Osteoblast (primary cell): ENCODE data around the gene ABCA12. TPM values are rescaled to one million over a fixed set of nuclear protein-coding genes. Genes with fewer than 3 reads are reported as not detected.

Source experiments
- DNase-seq: peaks from one replicate; pipeline ENCODE4 v3.0.0; 2011; ENCODE audit warnings: low spot score, mixed read lengths; ENCODE audit not compliant: insufficient read length; ENCODE audit errors: missing footprints
- H2AFZ ChIP-seq: 2 replicates; pipeline ENCODE4 v1.6.0; 2011; ENCODE audit warnings: mild to moderate bottlenecking, low read length
- H3K27ac ChIP-seq: 2 replicates; pipeline ENCODE4 v1.5.1; 2011; ENCODE audit warnings: mild to moderate bottlenecking, low read depth, low read length, moderate library complexity
- H3K27me3 ChIP-seq: 2 replicates; pipeline ENCODE4 v1.6.0; 2012; ENCODE audit warnings: mild to moderate bottlenecking, control low read depth, inconsistent platforms, low read length, moderate library complexity; ENCODE audit not compliant: insufficient read depth
- H3K36me3 ChIP-seq: 2 replicates; pipeline ENCODE4 v1.5.1; 2011; ENCODE audit warnings: mild to moderate bottlenecking, low read length, control low read depth, moderate library complexity; ENCODE audit not compliant: insufficient read depth
- H3K4me1 ChIP-seq: 2 replicates; pipeline ENCODE4 v1.5.1; 2011; ENCODE audit warnings: mild to moderate bottlenecking, low read length, control low read depth, moderate library complexity; ENCODE audit not compliant: insufficient read depth
- H3K4me2 ChIP-seq: 2 replicates; pipeline ENCODE4 v1.6.0; 2011; ENCODE audit warnings: mild to moderate bottlenecking, low read length; ENCODE audit not compliant: insufficient read depth
- H3K4me3 ChIP-seq: fragments of 200-600 bp; sonication (generic); 3 replicates; pipeline ENCODE4 v1.5.1; 2012; ENCODE audit warnings: mild to moderate bottlenecking, low read length, inconsistent platforms; ENCODE audit not compliant: insufficient read depth
- H3K79me2 ChIP-seq: 2 replicates; pipeline ENCODE4 v1.6.0; 2012; ENCODE audit warnings: mild to moderate bottlenecking, low read length, control low read depth, inconsistent platforms; ENCODE audit not compliant: insufficient read depth
- H3K9me3 ChIP-seq: 2 replicates; pipeline ENCODE4 v1.5.1; 2011; ENCODE audit warnings: low read depth, low read length, control low read depth
- H4K20me1 ChIP-seq: 2 replicates; pipeline ENCODE4 v1.6.0; 2012; ENCODE audit warnings: mild to moderate bottlenecking, low read length, control low read depth; ENCODE audit not compliant: insufficient read depth
- CTCF ChIP-seq: IDR thresholded peaks from 2 replicates; pipeline ENCODE4 v1.5.1; 2011; ENCODE audit warnings: mild to moderate bottlenecking, low read depth, low read length, moderate library complexity; ENCODE audit errors: extremely low read depth
- total RNA-seq: library from RNA; depleted of rRNA; stranded (reverse); fragments of >200 nt; gene quantifications from 2 replicates; pipeline ENCODE4 v1.2.3, GENCODE V29; 2012

The ABCA12 gene
- under 0.01 TPM in 2 replicates for total RNA-seq

GRCh38 chr2:215138479-215138878, at the start of gene ABCA12:
Gene ABCA12, minus strand, starts transcription at chr2:215138626. Its CDS starts 418 bp downstream, at chr2:215138208.
- no peak for DNase-seq
- Histone ChIP-seq H2AFZ (peak within 1 kb of the TSS; percentile 14), H3K9me3 (no peaks in the 10 kb centered on the region), H3K4me3 (no peak within 1 kb of the TSS), H3K27ac (no peak within 1 kb of the TSS), H3K27me3 (peaks cover 5% of the 10 kb centered on the region), H3K79me2 (no peaks in the 10 kb centered on the region), H4K20me1 (no peaks in the 10 kb centered on the region), H3K4me1 (peaks cover 17% of the 10 kb centered on the region), H3K36me3 (no peaks in the 10 kb centered on the region), H3K4me2 (peak within 1 kb of the TSS; percentile 39)
- no peak for TF ChIP-seq CTCF

GRCh38 chr2:215188078-215188477, 49.7 kb upstream of the ABCA12 start:
- H2AFZ ChIP-seq: no peak overlapping the region

GRCh38 chr2:215186021-215186420, 47.6 kb upstream of the ABCA12 start:
- no peaks in the 10 kb centered on the region for H3K4me1 ChIP-seq
- no peak overlapping the region for H3K27ac ChIP-seq
- H2AFZ ChIP-seq: no peak overlapping the region
- no peaks in the 10 kb centered on the region for H3K9me3 ChIP-seq
- H4K20me1 ChIP-seq: no peaks in the 10 kb centered on the region
- H3K79me2 ChIP-seq: no peaks in the 10 kb centered on the region
- no peak overlapping the region for H3K4me3 ChIP-seq
- H3K27me3 ChIP-seq: no peaks in the 10 kb centered on the region
- no peak for TF ChIP-seq CTCF
- no peak for DNase-seq
- no peak overlapping the region for H3K4me2 ChIP-seq
- no peaks in the 10 kb centered on the region for H3K36me3 ChIP-seq

More at GRCh38 chr2:215188078-215188477, 49.7 kb upstream of the ABCA12 start:
- H3K36me3 ChIP-seq: no peaks in the 10 kb centered on the region
- H3K79me2 ChIP-seq: no peaks in the 10 kb centered on the region
- H3K4me2 ChIP-seq: no peak overlapping the region
- H3K4me1 ChIP-seq: no peaks in the 10 kb centered on the region
- no peak for TF ChIP-seq CTCF
- DNase-seq: no peak
- H3K9me3 ChIP-seq: no peaks in the 10 kb centered on the region
- no peak overlapping the region for H3K4me3 ChIP-seq
- no peak overlapping the region for H3K27ac ChIP-seq
- no peaks in the 10 kb centered on the region for H3K27me3 ChIP-seq
- no peaks in the 10 kb centered on the region for H4K20me1 ChIP-seq

GRCh38 chr2:215178121-215178520, 39.7 kb upstream of the ABCA12 start:
- Histone ChIP-seq H3K79me2 (no peaks in the 10 kb centered on the region), H3K4me1 (no peaks in the 10 kb centered on the region), H3K4me2 (no peak overlapping the region), H2AFZ (no peak overlapping the region), H3K36me3 (no peaks in the 10 kb centered on the region), H3K9me3 (no peaks in the 10 kb centered on the region), H4K20me1 (no peaks in the 10 kb centered on the region), H3K4me3 (no peak overlapping the region), H3K27ac (no peak overlapping the region), H3K27me3 (no peaks in the 10 kb centered on the region)
- no peak for DNase-seq
- TF ChIP-seq CTCF: no peak
